SK-N-SH treated with all-trans-retinoic acid at 6 μM for 48 hours (cell line): ENCODE data around the gene GALNTL6.

ENCODE experiments used
- ATAC-seq: fragments of 200-7000 bp; cut with Tn5 transposase; 3 replicates; pipeline ENCODE4 v1.9.1; 2020; ENCODE audit warnings: mild to moderate bottlenecking, moderate library complexity
- ARNTL ChIP-seq: fragments of 450-650 bp; formaldehyde crosslinking; IDR thresholded peaks from 2 replicates; pipeline ENCODE4 v1.5.0; 2020; ENCODE audit warnings: low read depth, mild to moderate bottlenecking, moderate library complexity, borderline replicate concordance
- BACH2 ChIP-seq: fragments of 250-450 bp; sonication (Bioruptor Pico); IDR thresholded peaks from 2 replicates; pipeline ENCODE4 v1.9.0; 2021; ENCODE audit warnings: mild to moderate bottlenecking, borderline replicate concordance
- CSDC2 ChIP-seq: fragments of 250-450 bp; sonication (Bioruptor Pico); IDR thresholded peaks from 2 replicates; pipeline ENCODE4 v1.5.0; 2020; ENCODE audit warnings: mild to moderate bottlenecking, moderate library complexity
- ESRRG ChIP-seq: fragments of 250-450 bp; sonication (Bioruptor Pico); IDR thresholded peaks from 2 replicates; pipeline ENCODE4 v1.6.1; 2021; ENCODE audit warnings: mild to moderate bottlenecking
- GLIS3 ChIP-seq: fragments of 250-450 bp; sonication (Bioruptor Pico); IDR thresholded peaks from 2 replicates; pipeline ENCODE4 v1.5.0; 2020; ENCODE audit warnings: mild to moderate bottlenecking, moderate library complexity
- ISL1 ChIP-seq: fragments of 250-450 bp; sonication (Bioruptor Pico); IDR thresholded peaks from 2 replicates; pipeline ENCODE4 v2.1.2; 2022; ENCODE audit warnings: mild to moderate bottlenecking, moderate library complexity
- OSR1 ChIP-seq: fragments of 250-450 bp; sonication (Bioruptor Pico); IDR thresholded peaks from 2 replicates; pipeline ENCODE4 v1.8.0; 2022; ENCODE audit warnings: moderate library complexity, mild to moderate bottlenecking, inconsistent platforms
- PPARA ChIP-seq: fragments of 250-450 bp; sonication (Bioruptor Pico); IDR thresholded peaks from 2 replicates; pipeline ENCODE4 v1.5.0; 2020; ENCODE audit warnings: mild to moderate bottlenecking, borderline replicate concordance
- RARB ChIP-seq: fragments of 250-450 bp; sonication (Bioruptor Pico); IDR thresholded peaks from 2 replicates; pipeline ENCODE4 v1.8.0; 2021; ENCODE audit warnings: mild to moderate bottlenecking, moderate library complexity
- SNAI2 ChIP-seq: fragments of 250-450 bp; sonication (Bioruptor Pico); IDR thresholded peaks from 2 replicates; pipeline ENCODE4 v1.5.0; 2020; ENCODE audit warnings: mild to moderate bottlenecking, moderate library complexity
- TCF4 ChIP-seq: fragments of 250-450 bp; sonication (Bioruptor Pico); IDR thresholded peaks from 2 replicates; pipeline ENCODE4 v1.8.0; 2021; ENCODE audit warnings: mild to moderate bottlenecking, moderate library complexity, borderline replicate concordance
- TOX ChIP-seq: fragments of 250-450 bp; sonication (Bioruptor Pico); IDR thresholded peaks from 2 replicates; pipeline ENCODE4 v1.8.0; 2021; ENCODE audit warnings: mild to moderate bottlenecking, moderate library complexity, borderline replicate concordance
- ZC3H10 ChIP-seq: fragments of 250-450 bp; sonication (Bioruptor Pico); IDR thresholded peaks from 2 replicates; pipeline ENCODE4 v1.5.1; 2021; ENCODE audit warnings: mild to moderate bottlenecking, moderate library complexity
- ZFP3 ChIP-seq: fragments of 250-450 bp; sonication (Bioruptor Pico); IDR thresholded peaks from 2 replicates; pipeline ENCODE4 v1.5.0; 2020; ENCODE audit warnings: mild to moderate bottlenecking, moderate library complexity
- ZFP30 ChIP-seq: fragments of 450-650 bp; formaldehyde crosslinking; IDR thresholded peaks from 2 replicates; pipeline ENCODE4 v1.5.0; 2022; ENCODE audit warnings: mild to moderate bottlenecking, moderate library complexity
- ZNF565 ChIP-seq: fragments of 450-650 bp; formaldehyde crosslinking; conservative IDR thresholded peaks from 2 replicates; pipeline ENCODE4 v1.5.0; 2020; ENCODE audit warnings: low read depth, mild to moderate bottlenecking, moderate library complexity
- ZNF70 ChIP-seq: fragments of 450-650 bp; formaldehyde crosslinking; IDR thresholded peaks from 2 replicates; pipeline ENCODE4 v1.5.0; 2020; ENCODE audit warnings: mild to moderate bottlenecking, moderate library complexity
- ZNF8 ChIP-seq: fragments of 450-650 bp; formaldehyde crosslinking; IDR thresholded peaks from 2 replicates; pipeline ENCODE4 v1.5.0; 2020; ENCODE audit warnings: mild to moderate bottlenecking, moderate library complexity
- TF ChIP-seq, protein P1 (sequence below): fragments of 250-450 bp; sonication (Bioruptor Pico); IDR thresholded peaks from 2 replicates; pipeline ENCODE4 v1.8.0; 2021; ENCODE audit warnings: low read depth, mild to moderate bottlenecking, moderate library complexity, borderline replicate concordance
- TF ChIP-seq, protein P2 (sequence below): fragments of 250-450 bp; sonication (Bioruptor Pico); IDR thresholded peaks from 2 replicates; pipeline ENCODE4 v1.8.0; 2020; ENCODE audit warnings: mild to moderate bottlenecking, moderate library complexity, borderline replicate concordance
- TF ChIP-seq, protein P3 (sequence below): fragments of 250-450 bp; sonication (Bioruptor Pico); IDR thresholded peaks from 2 replicates; pipeline ENCODE4 v1.5.1; 2021; ENCODE audit warnings: mild to moderate bottlenecking, moderate library complexity
- TF ChIP-seq, protein P4 (sequence below): fragments of 250-450 bp; sonication (Bioruptor Pico); IDR thresholded peaks from 2 replicates; pipeline ENCODE4 v1.5.0; 2020; ENCODE audit warnings: mild to moderate bottlenecking, moderate library complexity

GALNTL6 gene

DNA sequence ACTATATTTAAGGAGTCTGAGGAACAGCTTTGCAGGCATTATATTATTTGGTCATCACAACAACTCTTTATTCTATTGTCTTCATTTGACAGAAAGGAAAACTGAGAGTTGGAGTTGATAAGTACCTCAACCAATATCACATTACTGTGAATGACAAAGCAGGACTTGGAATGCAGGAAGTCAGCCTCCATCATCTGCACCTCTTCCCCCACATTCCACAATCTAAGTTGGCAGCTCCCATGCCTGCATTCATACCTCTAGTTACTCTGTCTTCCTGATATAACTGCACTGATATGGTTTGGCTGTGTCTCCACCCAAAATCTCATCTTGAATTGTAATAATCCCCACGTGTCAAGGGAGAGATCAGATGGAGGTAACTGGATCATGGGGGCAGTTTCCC lies 356.7 kb downstream of the GALNTL6 start:
- ATAC-seq = no peak

DNA sequence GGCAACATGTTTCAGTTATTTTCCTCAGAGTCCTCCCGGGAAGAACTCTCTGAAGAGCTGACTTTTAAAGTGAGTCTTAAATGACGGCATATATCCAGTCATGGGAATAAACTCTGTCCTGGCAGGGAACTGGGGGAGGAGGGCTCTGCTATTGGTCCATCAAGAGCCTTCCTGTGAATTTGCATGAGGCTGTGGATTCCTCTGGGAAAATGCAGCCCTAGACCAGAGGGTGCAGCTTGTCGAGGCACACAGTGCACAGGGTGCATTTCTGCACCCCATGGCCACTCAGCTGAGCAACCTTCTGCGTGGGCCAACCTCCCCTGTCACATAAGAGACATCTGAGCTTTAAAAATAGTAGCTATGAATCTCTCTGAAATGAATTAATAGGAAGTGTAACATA lies 360.0 kb downstream of the GALNTL6 start:
- TF ChIP-seq BACH2 (CRISPR knock-in tag) (no peak), ESRRG (CRISPR knock-in tag) (no peak), ZFP3 (CRISPR knock-in tag) (no peak), OSR1 (CRISPR knock-in tag) (no peak)
- TF ChIP-seq, protein P1, sequence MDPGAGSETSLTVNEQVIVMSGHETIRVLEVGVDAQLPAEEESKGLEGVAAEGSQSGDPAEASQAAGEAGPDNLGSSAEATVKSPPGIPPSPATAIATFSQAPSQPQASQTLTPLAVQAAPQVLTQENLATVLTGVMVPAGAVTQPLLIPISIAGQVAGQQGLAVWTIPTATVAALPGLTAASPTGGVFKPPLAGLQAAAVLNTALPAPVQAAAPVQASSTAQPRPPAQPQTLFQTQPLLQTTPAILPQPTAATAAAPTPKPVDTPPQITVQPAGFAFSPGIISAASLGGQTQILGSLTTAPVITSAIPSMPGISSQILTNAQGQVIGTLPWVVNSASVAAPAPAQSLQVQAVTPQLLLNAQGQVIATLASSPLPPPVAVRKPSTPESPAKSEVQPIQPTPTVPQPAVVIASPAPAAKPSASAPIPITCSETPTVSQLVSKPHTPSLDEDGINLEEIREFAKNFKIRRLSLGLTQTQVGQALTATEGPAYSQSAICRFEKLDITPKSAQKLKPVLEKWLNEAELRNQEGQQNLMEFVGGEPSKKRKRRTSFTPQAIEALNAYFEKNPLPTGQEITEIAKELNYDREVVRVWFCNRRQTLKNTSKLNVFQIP (CRISPR knock-in tag) = no peak
- no peak for ATAC-seq

More for the DNA sequence above, 356.7 kb downstream of the GALNTL6 start:
- TF ChIP-seq RARB (CRISPR knock-in tag) (no peak), TOX (no peak)

DNA sequence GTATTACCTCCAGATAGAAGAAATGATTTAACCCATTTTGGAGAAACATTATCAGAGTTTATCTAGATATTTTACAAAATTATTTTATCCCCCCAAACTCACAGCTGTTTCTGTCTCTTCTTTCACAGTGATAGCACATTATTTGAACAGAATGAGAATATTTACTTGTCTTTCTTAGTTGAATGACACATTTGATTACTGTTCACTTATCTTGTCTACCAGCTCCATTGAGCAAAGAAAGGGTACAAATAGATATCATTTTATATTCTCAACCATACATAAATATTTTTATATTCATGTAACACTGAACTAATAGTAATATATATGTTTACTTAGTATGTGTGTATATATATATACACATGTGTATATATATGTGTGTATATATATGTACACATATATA lies 364.2 kb downstream of the GALNTL6 start:
- ATAC-seq = no peak
- TF ChIP-seq, protein P2, sequence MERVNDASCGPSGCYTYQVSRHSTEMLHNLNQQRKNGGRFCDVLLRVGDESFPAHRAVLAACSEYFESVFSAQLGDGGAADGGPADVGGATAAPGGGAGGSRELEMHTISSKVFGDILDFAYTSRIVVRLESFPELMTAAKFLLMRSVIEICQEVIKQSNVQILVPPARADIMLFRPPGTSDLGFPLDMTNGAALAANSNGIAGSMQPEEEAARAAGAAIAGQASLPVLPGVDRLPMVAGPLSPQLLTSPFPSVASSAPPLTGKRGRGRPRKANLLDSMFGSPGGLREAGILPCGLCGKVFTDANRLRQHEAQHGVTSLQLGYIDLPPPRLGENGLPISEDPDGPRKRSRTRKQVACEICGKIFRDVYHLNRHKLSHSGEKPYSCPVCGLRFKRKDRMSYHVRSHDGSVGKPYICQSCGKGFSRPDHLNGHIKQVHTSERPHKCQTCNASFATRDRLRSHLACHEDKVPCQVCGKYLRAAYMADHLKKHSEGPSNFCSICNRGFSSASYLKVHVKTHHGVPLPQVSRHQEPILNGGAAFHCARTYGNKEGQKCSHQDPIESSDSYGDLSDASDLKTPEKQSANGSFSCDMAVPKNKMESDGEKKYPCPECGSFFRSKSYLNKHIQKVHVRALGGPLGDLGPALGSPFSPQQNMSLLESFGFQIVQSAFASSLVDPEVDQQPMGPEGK (CRISPR knock-in tag) = no peak
- no peak for TF ChIP-seq TCF4

DNA sequence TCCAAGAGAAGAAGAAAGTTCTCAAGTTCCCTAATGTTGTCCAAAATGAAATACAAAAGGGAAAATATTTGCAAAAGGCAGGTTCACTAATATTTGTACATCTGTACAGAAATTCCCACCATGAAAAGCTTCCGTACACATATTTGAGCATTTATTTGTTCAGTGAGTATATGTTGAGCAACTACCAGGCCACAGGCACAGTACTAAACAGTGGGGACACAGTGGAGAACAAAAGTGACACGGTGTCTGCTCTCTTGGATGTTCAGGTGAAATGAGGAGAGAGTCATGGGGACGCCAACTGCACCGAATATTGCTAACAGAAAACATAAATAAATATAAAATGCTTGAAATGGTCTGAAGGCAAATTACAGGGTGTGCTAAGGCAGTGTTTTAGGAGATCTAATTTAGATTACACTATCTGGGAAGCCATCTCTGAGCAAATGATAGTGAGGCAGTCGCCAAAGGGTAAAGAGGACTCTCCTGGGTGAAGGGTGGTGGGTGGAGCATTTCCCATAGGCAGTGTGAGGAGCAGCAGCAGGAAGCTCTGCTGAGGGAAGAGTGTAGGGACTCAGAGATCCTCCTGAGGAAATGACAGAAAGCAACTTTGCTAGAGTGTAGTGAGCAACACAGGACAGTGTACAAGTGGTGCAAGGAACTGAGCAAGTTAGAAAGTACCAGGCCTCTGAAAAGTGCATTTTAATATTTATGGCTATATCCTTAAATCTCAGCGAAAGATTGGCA lies 375.2 kb downstream of the GALNTL6 start:
- ATAC-seq = no peak

DNA sequence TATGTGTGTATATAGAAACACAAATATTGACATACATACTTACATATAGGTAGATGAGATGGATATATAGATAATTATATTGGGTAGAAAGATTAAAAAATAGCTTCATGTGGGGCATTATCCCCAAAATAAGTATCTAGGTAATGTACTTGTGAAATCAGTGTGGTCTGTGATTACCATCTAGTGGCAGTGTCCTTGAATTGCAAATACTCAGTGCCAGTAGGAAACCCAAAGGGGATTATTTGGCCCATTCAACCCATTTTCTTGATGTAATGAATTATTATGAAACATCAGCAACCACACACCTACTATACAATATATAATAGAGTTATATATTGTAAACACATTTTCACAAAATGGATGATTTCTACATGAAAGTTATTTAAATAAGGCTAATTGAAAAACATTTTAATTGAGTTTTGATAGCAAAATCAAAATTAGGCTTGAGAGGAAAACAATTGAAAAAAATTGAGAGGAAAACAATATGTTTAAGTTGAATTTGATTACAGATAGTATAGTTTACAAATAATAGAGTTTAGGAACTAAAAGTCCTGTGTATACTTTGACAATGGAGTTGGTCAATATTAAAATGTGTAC lies 389.4 kb downstream of the GALNTL6 start:
- peak; percentile 56; the same call in 2 of the 3 replicates for ATAC-seq
- no peak for TF ChIP-seq ARNTL (CRISPR knock-in tag)
- no peak for TF ChIP-seq RARB (CRISPR knock-in tag)
- TF ChIP-seq GLIS3 (CRISPR knock-in tag) = no peak
- no peak for TF ChIP-seq OSR1 (CRISPR knock-in tag)
- TF ChIP-seq ZNF70 (CRISPR knock-in tag) = no peak
- TF ChIP-seq PPARA (CRISPR knock-in tag) = no peak
- no peak for TF ChIP-seq ISL1 (CRISPR knock-in tag)
- TF ChIP-seq, protein P2 (CRISPR knock-in tag) = no peak
- TF ChIP-seq ZNF8 = no peak
- TF ChIP-seq CSDC2 = no peak
- TF ChIP-seq ESRRG (CRISPR knock-in tag) = no peak
- TF ChIP-seq, protein P3, sequence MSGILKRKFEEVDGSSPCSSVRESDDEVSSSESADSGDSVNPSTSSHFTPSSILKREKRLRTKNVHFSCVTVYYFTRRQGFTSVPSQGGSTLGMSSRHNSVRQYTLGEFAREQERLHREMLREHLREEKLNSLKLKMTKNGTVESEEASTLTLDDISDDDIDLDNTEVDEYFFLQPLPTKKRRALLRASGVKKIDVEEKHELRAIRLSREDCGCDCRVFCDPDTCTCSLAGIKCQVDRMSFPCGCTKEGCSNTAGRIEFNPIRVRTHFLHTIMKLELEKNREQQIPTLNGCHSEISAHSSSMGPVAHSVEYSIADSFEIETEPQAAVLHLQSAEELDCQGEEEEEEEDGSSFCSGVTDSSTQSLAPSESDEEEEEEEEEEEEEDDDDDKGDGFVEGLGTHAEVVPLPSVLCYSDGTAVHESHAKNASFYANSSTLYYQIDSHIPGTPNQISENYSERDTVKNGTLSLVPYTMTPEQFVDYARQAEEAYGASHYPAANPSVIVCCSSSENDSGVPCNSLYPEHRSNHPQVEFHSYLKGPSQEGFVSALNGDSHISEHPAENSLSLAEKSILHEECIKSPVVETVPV = no peak
- TF ChIP-seq, protein P4, sequence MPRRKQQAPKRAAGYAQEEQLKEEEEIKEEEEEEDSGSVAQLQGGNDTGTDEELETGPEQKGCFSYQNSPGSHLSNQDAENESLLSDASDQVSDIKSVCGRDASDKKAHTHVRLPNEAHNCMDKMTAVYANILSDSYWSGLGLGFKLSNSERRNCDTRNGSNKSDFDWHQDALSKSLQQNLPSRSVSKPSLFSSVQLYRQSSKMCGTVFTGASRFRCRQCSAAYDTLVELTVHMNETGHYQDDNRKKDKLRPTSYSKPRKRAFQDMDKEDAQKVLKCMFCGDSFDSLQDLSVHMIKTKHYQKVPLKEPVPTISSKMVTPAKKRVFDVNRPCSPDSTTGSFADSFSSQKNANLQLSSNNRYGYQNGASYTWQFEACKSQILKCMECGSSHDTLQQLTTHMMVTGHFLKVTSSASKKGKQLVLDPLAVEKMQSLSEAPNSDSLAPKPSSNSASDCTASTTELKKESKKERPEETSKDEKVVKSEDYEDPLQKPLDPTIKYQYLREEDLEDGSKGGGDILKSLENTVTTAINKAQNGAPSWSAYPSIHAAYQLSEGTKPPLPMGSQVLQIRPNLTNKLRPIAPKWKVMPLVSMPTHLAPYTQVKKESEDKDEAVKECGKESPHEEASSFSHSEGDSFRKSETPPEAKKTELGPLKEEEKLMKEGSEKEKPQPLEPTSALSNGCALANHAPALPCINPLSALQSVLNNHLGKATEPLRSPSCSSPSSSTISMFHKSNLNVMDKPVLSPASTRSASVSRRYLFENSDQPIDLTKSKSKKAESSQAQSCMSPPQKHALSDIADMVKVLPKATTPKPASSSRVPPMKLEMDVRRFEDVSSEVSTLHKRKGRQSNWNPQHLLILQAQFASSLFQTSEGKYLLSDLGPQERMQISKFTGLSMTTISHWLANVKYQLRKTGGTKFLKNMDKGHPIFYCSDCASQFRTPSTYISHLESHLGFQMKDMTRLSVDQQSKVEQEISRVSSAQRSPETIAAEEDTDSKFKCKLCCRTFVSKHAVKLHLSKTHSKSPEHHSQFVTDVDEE (CRISPR knock-in tag) = no peak
- TF ChIP-seq ZNF565 (CRISPR knock-in tag) = no peak
- no peak for TF ChIP-seq ZFP3 (CRISPR knock-in tag)
- TF ChIP-seq ZC3H10 = no peak
- TF ChIP-seq SNAI2 (CRISPR knock-in tag) = no peak
- TF ChIP-seq TOX = no peak
- TF ChIP-seq, protein P1 (CRISPR knock-in tag) = no peak
- TF ChIP-seq, all 23 proteins: peak for 0

More for the DNA sequence above, 375.2 kb downstream of the GALNTL6 start:
- TF ChIP-seq ZFP30 (CRISPR knock-in tag) (no peak), ISL1 (CRISPR knock-in tag) (no peak), BACH2 (CRISPR knock-in tag) (no peak), GLIS3 (CRISPR knock-in tag) (no peak)
- TF ChIP-seq, all 23 proteins: peak for 0
